Suprapubic skin (tissue), 3 donors: Measurements from ENCODE around the gene RIPOR3.

Experiments used
- CTCF ChIP-seq, 2 donors: fragments of 200-600 bp in 1 of 2; fragments of 450-650 bp in 1 of 2; sonication (generic) in 1 of 2; IDR thresholded peaks; one replicate each; pipeline ENCODE4 v1.5.1; 2016 to 2019; ENCODE audit warnings: antibody characterized with exemption in 2 of 2, mild to moderate bottlenecking in 1 of 2, moderate library complexity in 1 of 2
- POLR2AphosphoS5 ChIP-seq, 3 donors: sonication (generic); formaldehyde crosslinking; IDR thresholded peaks; one replicate each; pipeline ENCODE4 v1.6.1; 2017; ENCODE audit warnings: antibody characterized with exemption in 3 of 3

- TF ChIP-seq CTCF (IDR thresholded peaks at IDR 0.05) (no peak), POLR2AphosphoS5 (IDR thresholded peaks at IDR 0.05) (no peak)
Measured at GRCh38 chr20:50645253-50646068, 45.9 kb downstream of the RIPOR3 start.
